ENCODE data around the gene TLR3.
A peak's percentile ranks its signal among the peaks of the same experiment; 100 is the strongest.
"Not testable (repeated sequence)": the region's sequence is repeated elsewhere in the genome, so short reads cannot be mapped to it uniquely, and the experiment has no call there.

The TLR3 gene

GRCh38 chr4:186050135-186050534, 18.8 kb upstream of the TLR3 start:
- DNase-seq (ENCODE audit: low spot score): not testable (repeated sequence)

- no peak for DNase-seq (ENCODE audit: low spot score)
These were observed 17.9 kb upstream of the TLR3 start for GRCh38 chr4:186051096-186051495.

GRCh38 chr4:186058253-186058979, 10.5 kb upstream of the TLR3 start:
- no peak for DNase-seq (ENCODE audit: low spot score)

- DNase-seq (ENCODE audit: low spot score): no peak
These were observed 10.0 kb upstream of the TLR3 start for GRCh38 chr4:186058980-186059316.

DNA sequence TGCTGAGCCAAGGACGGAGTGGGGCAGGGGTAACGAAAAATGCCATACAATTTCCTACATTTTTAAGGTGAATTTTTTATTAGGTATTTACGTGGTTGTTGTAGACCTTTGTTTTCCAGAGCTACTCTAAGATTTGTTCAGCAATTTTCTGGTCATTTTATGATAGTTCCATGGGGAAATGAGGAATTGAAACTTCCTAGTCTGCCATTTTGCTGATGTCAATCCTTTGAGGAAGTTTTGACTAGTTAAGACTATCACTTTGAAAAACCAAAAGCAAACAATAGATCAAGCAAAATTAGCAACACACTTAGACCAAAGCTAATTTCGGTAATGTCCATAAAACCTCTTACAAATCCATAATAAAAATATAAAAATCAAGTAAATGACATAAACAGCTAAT, 7.0 kb upstream of the TLR3 start:
- no peak for DNase-seq (ENCODE audit: low spot score)

- peak; percentile 92 for DNase-seq (ENCODE audit: low spot score)
These were observed 1.1 kb upstream of the TLR3 start for GRCh38 chr4:186067757-186068385.

DNA sequence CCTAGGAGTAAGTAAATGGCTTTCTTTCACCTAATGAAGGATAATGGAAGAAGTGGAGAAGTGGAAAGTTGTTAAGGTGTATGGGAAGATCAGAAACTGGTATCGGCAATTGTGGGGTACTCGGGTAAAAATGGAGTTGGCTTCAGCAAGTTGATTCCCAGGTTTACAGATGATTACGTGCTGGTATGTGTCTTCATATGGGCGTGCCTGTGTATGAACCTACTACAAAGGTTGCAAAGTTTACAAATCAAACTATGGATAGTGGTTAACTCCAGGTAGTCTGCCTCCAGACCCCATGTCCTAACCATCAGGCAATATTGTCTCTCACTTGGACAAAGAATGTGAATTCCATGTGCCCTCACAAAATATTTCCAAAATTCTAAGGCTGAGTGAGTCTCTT, 773 bp downstream of the TLR3 start:
- no peak for DNase-seq (ENCODE audit: low spot score)

- DNase-seq (ENCODE audit: low spot score): peak; percentile 38
These were observed 3.6 kb downstream of the TLR3 start for GRCh38 chr4:186072516-186072915.

GRCh38 chr4:186074189-186074588, 5.2 kb downstream of the TLR3 start:
- peak; percentile 79 for DNase-seq (ENCODE audit: low spot score)

- DNase-seq (ENCODE audit: low spot score): no peak
These were observed 10.2 kb downstream of the TLR3 start for GRCh38 chr4:186078981-186079638.

- no peak for DNase-seq (ENCODE audit: low spot score)
These were observed 10.7 kb downstream of the TLR3 start for GRCh38 chr4:186079694-186080093.

GRCh38 chr4:186081202-186081807, 12.3 kb downstream of the TLR3 start:
- DNase-seq (ENCODE audit: low spot score): no peak

DNA sequence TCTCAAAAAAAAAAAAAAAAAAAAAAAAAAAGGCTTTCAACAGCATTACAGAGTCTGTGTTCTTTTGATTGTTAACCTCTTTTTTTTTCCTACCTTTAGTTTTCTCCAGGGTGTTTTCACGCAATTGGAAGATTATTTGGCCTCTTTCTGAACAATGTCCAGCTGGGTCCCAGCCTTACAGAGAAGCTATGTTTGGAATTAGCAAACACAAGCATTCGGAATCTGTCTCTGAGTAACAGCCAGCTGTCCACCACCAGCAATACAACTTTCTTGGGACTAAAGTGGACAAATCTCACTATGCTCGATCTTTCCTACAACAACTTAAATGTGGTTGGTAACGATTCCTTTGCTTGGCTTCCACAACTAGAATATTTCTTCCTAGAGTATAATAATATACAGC, 13.3 kb downstream of the TLR3 start:
- DNase-seq (ENCODE audit: low spot score): no peak

DNA sequence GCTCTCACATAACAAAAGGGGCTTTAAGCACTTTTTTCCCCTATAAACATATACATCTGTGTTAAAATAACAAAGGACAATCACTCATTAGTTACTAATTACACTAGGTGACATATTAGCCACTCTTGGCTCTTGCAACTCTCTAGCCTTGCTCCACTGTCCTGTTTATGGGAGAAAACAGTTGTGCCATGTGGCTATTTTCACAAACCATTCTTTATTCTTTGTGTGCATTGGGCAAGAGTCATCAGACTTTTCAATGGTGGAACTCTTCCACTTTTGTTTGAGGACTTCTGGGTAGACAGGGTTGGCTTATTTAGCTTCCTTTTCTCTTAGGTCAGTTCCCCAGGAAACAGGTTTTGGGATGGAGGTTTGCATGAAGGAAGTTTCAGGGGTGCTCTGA, 19.6 kb downstream of the TLR3 start:
- no peak for DNase-seq (ENCODE audit: low spot score)

GRCh38 chr4:186092296-186092695, 23.3 kb downstream of the TLR3 start:
- no peak for DNase-seq (ENCODE audit: low spot score)

DNA sequence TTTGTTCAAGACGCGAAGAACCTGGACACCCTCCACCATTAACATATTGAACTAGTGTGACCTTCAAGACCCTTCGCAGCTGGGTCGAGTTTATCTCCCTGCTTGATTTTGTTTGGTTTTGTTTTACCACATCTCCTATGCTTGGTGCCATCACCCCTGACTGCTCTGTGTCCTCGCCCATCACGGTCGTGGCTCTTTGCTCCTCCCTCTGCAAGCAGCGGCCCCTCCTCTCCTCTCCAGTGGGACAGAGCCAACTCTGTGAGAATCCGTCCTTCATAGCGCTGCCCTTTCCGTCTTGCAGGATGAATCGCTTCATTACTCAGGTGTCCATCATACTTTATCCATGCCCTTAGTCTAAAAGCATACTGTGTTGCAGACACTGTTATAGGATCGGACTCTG, 26.4 kb downstream of the TLR3 start:
- DNase-seq (ENCODE audit: low spot score): no peak

DNA sequence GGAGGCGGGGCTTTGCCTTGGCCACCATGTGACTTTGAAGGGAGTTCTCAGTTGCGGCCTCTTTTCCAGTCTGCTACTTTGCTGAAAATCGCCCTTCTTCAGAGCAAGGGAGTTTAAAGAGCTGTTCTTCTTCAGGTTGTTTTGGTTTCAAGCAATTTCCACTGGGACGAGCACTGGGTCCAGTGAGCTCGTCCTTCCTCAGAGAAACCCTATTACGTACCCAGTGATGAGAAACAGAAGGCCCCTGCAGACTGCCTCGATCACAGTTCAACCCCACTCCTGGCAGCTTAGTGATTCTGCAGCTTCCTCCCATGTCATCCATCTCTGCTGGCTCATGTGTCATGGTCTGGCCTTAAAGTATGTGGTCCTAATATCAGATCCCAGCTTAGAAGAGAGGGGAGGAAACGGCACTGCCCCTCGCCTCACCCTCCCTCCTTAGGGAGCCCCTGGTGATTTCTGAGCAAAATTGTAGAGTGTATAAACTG, 27.8 kb downstream of the TLR3 start:
- no peak for DNase-seq (ENCODE audit: low spot score)

DNA sequence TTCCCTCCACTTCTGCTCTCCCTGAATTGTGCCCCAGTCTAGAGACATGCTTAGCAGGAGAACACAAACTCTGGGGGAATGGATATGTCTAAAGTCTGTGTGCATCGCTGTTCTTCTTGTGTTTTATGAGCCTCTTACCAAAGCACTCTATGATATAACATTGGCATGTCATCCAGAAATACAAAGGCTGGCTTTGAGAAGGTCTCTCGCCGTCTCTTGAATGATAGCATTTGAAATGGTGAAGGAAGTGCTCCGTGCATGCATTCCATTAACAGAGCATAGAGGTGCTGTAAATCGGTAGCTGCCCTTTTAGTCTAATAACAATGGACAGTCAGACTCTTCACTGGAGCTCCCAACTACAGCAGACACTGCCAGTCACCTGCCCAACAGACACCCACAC, 28.4 kb downstream of the TLR3 start:
- no peak for DNase-seq (ENCODE audit: low spot score)

DNA sequence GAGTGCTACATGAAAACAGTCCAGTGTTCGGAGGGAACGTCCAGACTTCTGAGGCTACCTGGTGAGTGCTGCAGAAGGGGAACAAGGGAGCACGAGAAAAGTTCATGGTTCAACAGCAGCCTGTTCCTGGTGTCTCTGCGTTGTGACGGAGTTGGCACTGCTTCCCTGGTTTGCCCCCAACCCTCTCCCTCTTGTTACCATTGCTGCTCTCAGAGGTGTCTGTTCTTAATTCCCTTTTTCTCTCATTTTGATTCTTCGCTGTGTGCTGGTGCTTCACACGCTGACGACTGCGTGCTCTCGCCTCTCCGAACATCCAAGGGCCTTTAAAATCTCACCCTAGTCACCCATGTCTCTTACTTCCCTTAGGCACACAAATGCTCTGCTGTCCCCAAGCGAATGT, 34.0 kb downstream of the TLR3 start:
- DNase-seq (ENCODE audit: low spot score): no peak

- peak; percentile 38 for DNase-seq (ENCODE audit: low spot score)
These were observed 35.3 kb downstream of the TLR3 start, which contains the start of gene FAM149A for GRCh38 chr4:186104114-186104889. Gene FAM149A, plus strand, starts transcription at chr4:186104704.

DNA sequence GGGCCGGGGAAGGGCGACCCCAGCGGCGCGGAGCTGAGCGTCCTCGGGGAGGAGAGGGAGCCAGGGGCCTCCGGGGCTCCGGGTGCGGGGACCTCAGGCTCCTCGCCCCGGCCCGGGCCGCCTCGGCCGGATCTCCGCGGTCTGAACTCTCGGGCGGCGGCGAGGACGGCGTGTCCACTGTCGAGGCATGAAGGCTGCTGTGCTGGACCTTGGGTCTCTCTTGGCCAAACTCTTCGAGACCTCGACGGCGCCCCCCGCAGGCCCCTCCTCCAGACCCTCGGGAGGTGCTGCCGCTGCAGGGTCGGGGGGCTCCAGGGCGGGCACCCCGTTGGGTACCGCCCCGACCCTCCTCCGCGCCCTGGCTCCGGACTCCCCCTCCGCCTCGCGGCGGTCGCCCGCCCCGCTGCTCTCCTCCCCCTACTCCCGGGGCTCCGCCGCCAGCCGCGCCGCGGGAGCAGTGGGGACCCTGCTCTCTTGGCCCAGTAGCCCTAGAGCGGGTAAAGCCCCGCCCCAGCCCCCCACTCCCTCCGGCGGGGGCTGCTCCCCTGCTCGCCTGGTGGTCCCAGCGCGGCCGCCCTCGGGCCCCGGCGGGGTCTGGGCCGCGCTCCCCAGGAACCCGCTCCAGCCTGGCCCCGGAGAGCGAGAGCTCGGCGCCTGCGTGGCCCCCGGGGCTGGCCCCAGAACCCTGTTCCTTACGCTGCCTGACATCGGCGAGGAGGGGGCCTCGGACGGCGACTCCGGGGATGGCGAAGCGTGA, 36.1 kb downstream of the TLR3 start:
- no peak for DNase-seq (ENCODE audit: low spot score)

All from Ammon's horn (tissue), 1 donor.